Naive thymus-derived CD4-positive, alpha-beta T cell (primary cell): Measurements from ENCODE around the gene PLRG1. TPM values are rescaled to one million over a fixed set of nuclear protein-coding genes. Genes with fewer than 3 reads are reported as not detected.
A peak's percentile ranks its signal among the peaks of the same experiment; 100 is the strongest.
"Not testable (repeated sequence)": the region's sequence is repeated elsewhere in the genome, so short reads cannot be mapped to it uniquely, and the experiment has no call there.

ENCODE experiments used
- ATAC-seq: fragments of 150-1000 bp; cut with Tn5 transposase; 2 replicates; pipeline ENCODE4 v1.10.0; 2021; ENCODE audit warnings: mild to moderate bottlenecking, moderate library complexity
- CTCF ChIA-PET: fragments of 350-600 bp; sonication (Branson Sonifier 250); formaldehyde crosslinking; loops from one replicate; lab custom pipeline; 2021; ENCODE audit warnings: antibody characterized with exemption; lab: Charles Lee
- POLR2A ChIA-PET: fragments of 350-600 bp; sonication (Branson Sonifier 250); formaldehyde crosslinking; loops from one replicate; lab custom pipeline; 2021; ENCODE audit warnings: antibody characterized with exemption, inconsistent platforms; lab: Charles Lee
- DNase-seq, 9 donors: peaks; one replicate each; pipeline versions ENCODE4 v3.0.0 to v3.0.0-alpha.2; 2020 to 2022; ENCODE audit warnings: mixed read lengths in 1 of 9
- H3K27ac ChIP-seq: one replicate; pipeline ENCODE4 v1.7.0; 2013; ENCODE audit warnings: mild to moderate bottlenecking, low read depth, low read length, moderate library complexity
- H3K27me3 ChIP-seq, 2 donors: one replicate each; pipeline ENCODE4 v1.7.0; 2013; ENCODE audit warnings: low read length in 2 of 2, mild to moderate bottlenecking in 2 of 2, moderate library complexity in 2 of 2; ENCODE audit not compliant: control insufficient read depth in 2 of 2, insufficient read depth in 2 of 2
- H3K36me3 ChIP-seq, 3 experiments: 1 replicate in 2 of 3; 2 replicates in 1 of 3; pipeline ENCODE4 v1.7.0; 2013; ENCODE audit warnings: low read length in 3 of 3, mild to moderate bottlenecking in 3 of 3, moderate library complexity in 1 of 3; ENCODE audit not compliant: insufficient read depth in 3 of 3, control insufficient read depth in 2 of 3
- H3K4me1 ChIP-seq, 2 donors: one replicate each; pipeline ENCODE4 v1.7.0; 2013; ENCODE audit warnings: low read length in 2 of 2, mild to moderate bottlenecking in 2 of 2, moderate library complexity in 1 of 2; ENCODE audit not compliant: control insufficient read depth in 2 of 2, insufficient read depth in 2 of 2
- H3K4me3 ChIP-seq: 2 replicates; pipeline ENCODE4 v1.7.0; 2013; ENCODE audit warnings: mild to moderate bottlenecking, low read length
- H3K9me3 ChIP-seq, 3 experiments: 1 replicate in 2 of 3; 2 replicates in 1 of 3; pipeline ENCODE4 v1.7.0; 2013; ENCODE audit warnings: low read length in 3 of 3; ENCODE audit not compliant: control insufficient read depth in 2 of 3
- H3K27ac Mint-ChIP-seq, 9 donors: one replicate each; pipeline ENCODE4 v1.8.0; 2020 to 2022; ENCODE audit warnings: mixed read lengths in 9 of 9, mild to moderate bottlenecking in 8 of 9, moderate library complexity in 5 of 9, inconsistent platforms in 2 of 9
- H3K27me3 Mint-ChIP-seq, 5 donors: one replicate each; pipeline ENCODE4 v1.8.0; 2021 to 2022; ENCODE audit warnings: mixed read lengths in 5 of 5, mild to moderate bottlenecking in 1 of 5
- H3K36me3 Mint-ChIP-seq, 5 donors: one replicate each; pipeline ENCODE4 v1.8.0; 2020 to 2022; ENCODE audit warnings: mixed read lengths in 5 of 5, mild to moderate bottlenecking in 3 of 5, inconsistent platforms in 1 of 5
- H3K4me1 Mint-ChIP-seq, 7 donors: one replicate each; pipeline ENCODE4 v1.8.0; 2020 to 2022; ENCODE audit warnings: mixed read lengths in 7 of 7, mild to moderate bottlenecking in 3 of 7, inconsistent platforms in 1 of 7
- H3K4me3 Mint-ChIP-seq, 10 donors: one replicate each; pipeline ENCODE4 v1.8.0; 2020 to 2022; ENCODE audit warnings: mild to moderate bottlenecking in 10 of 10, mixed read lengths in 10 of 10, moderate library complexity in 6 of 10, inconsistent platforms in 2 of 10
- H3K9me3 Mint-ChIP-seq, 11 donors: one replicate each; pipeline ENCODE4 v1.8.0; 2020 to 2022; ENCODE audit warnings: mixed read lengths in 11 of 11, mild to moderate bottlenecking in 4 of 11, inconsistent platforms in 1 of 11, moderate library complexity in 1 of 11
- intact Hi-C, 2 donors: fragments of 100-400 bp; cut with micrococcal nuclease; formaldehyde crosslinking; loops; one replicate each; pipeline ENCODE4 v1.15.1; 2023
- polyA plus RNA-seq, 2 donors: library from polyadenylated mRNA; unstranded; fragments of 300-500 nt; fragmentation: Illumina TruSeq; gene quantifications; one replicate each; pipeline ENCODE4 v1.2.3, GENCODE V29; 2021
- total RNA-seq, 6 experiments: library from RNA in 5 of 6; stranded (reverse) in 5 of 6; gene quantifications; 1 replicate in 5 of 6; 2 replicates in 1 of 6; pipeline ENCODE4 v1.2.3 and lab custom pipeline; 2021 to 2026

PLRG1 gene
- total RNA-seq, result 10 to 100 TPM; 43.6 to 88.4 (median 78.1) TPM
- 10 to 100 TPM; 93.6 to 99.4 TPM for polyA plus RNA-seq
- total RNA-seq (lab: John Stamatoyannopoulos, UW), result 50.2 reads per million, percentile 71 among the genes with 10 or more reads in this experiment

- Mint-ChIP-seq H3K36me3 (peaks cover 0 to 9% (median 5%) of the 10 kb centered on the region in 5 donors), H3K4me3 (peak within 1 kb of the TSS; percentile 91 to 99 (median 96)), H3K27me3 (peaks cover 0 to 3% (median 0%) of the 10 kb centered on the region in 5 donors), H3K4me1 (peaks cover 13 to 36% (median 34%) of the 10 kb centered on the region in 7 donors), H3K27ac (peak within 1 kb of the TSS; percentile 88 to 98 (median 94)), H3K9me3 (peaks cover 0 to 2% (median 0%) of the 10 kb centered on the region in 11 donors)
- H3K27ac ChIP-seq, result peak within 1 kb of the TSS; percentile 81
- H3K9me3 ChIP-seq, result no peaks in the 10 kb centered on the region
- H3K4me3 ChIP-seq, result peak within 1 kb of the TSS; percentile 88
- H3K4me1 ChIP-seq, result peaks cover 6 to 18% of the 10 kb centered on the region in 2 donors
- intact Hi-C loops, result loop anchor here (1.0 to 10.0 kb wide), 9 partner anchors 195 to 1769 kb away; partner anchors contain the start of genes CTSO (in 2 of the 2), MAP9 (in 2 of the 2), LRAT (in 1 of the 2) and MND1 (in 1 of the 2)
- ATAC-seq (peak; percentile 98), DNase-seq (peak; percentile 94 to 97 (median 96))
- ChIA-PET POLR2A (interaction anchor here (0.9 to 1.7 kb wide), 6 partner anchors 10 to 1403 kb away, joined by 3 to 6 read pairs (median 4); partner anchors contain the start of gene CTSO), CTCF (interaction anchor here (0.6 to 1.1 kb wide), 7 partner anchors 9 to 1871 kb away, joined by 3 to 5 read pairs (median 4); no protein-coding TSS in a partner anchor)
- peaks cover 5 to 24% (median 23%) of the 10 kb centered on the region in 3 experiments for H3K36me3 ChIP-seq
- no peaks in the 10 kb centered on the region for H3K27me3 ChIP-seq
These were observed at the start of gene PLRG1 for GRCh38 chr4:154549894-154550790. PLRG1 (minus strand) TSS chr4:154550400; CDS start chr4:154550308, 92 bp downstream.

DNA sequence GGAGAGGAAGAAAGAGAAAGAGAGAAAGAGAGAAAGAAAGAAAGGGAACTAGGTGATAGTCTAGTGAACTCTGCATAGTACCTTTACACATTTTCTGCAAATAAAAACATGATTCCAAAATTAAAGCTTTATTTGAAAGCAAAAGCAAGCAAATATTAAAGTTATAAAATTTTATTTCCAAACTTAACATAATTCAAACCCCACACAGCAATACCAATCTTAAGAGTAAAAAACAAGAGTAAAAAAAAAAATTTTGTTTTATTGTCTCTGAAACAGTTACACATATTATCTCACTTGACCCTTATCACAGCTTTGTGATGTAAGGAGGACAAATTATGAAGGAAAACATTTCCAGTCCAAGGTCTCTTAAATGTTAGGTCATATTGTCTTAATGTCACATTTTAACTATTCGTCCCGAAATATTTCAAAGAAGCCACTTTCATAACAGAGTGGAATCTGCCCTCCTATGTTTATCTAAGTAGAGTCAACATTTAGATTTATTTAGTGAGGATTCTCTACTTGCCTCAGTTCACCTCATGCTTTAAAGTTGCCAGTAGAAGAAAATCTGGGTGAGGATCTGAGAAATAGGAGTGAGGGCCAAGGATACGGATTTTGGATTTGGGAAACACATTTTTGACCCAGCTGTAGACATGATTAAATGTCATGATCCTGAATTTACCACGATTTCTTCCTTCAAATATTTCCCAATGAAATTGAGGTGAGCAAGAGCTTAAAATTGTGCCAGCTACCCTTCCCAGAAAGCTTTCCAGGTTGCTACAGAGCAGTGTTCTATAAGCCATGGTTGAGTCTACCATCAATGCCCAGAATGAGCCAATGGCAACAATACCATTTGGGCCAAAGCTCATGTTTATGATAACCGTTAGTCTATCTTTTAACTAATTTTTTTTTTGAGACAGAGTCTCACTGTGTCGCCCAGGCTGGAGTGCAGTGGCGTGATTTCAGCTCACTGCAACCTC, 47.9 kb upstream of the PLRG1 start:
- POLR2A ChIA-PET, result no interaction called here
- H3K27me3 ChIP-seq, result no peaks in the 10 kb centered on the region
- H3K27ac Mint-ChIP-seq, result no peak overlapping the region
- ATAC-seq (no peak), DNase-seq (no peak)
- no peak overlapping the region for H3K4me3 Mint-ChIP-seq
- no peak overlapping the region for H3K27ac ChIP-seq
- peaks cover 14 to 43% (median 34%) of the 10 kb centered on the region in 5 donors for H3K27me3 Mint-ChIP-seq
- intact Hi-C loops, result no loop called here
- H3K4me1 ChIP-seq, result no peaks in the 10 kb centered on the region
- CTCF ChIA-PET, result interaction anchor here (0.6 kb wide), 1 partner anchor 16 kb away, joined by 3 read pairs; no protein-coding TSS in a partner anchor
- no peaks in the 10 kb centered on the region for H3K36me3 ChIP-seq
- H3K4me3 ChIP-seq, result no peak overlapping the region
- H3K4me1 Mint-ChIP-seq, result peaks cover 0 to 6% (median 0%) of the 10 kb centered on the region in 7 donors
- no peaks in the 10 kb centered on the region for H3K9me3 ChIP-seq
- no peaks in the 10 kb centered on the region for H3K36me3 Mint-ChIP-seq
- peaks cover 0 to 1% (median 0%) of the 10 kb centered on the region in 11 donors for H3K9me3 Mint-ChIP-seq

DNA sequence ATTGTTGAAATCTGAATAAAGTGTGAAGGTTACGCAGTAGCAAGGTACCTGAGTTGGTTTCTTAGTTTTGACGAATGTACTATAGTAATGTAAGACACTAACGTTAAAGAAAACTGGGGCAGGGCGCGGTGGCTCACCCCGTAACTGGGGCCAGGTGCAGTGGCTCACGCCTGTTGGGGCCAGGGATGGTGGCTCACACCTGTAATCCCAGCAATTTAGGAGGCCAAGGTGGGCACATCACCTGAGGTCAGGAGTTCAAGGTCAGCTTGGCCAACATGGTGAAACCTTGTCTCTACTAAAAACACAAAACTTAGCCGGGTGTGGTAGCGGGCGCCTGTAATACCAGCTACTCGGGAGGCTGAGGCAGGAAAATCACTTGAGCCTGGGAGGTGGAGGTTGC, 47.1 kb upstream of the PLRG1 start:
- H3K27me3 ChIP-seq, H3K4me3 ChIP-seq, H3K36me3 ChIP-seq, CTCF ChIA-PET, H3K4me3 Mint-ChIP-seq, POLR2A ChIA-PET, ATAC-seq, H3K36me3 Mint-ChIP-seq, H3K27ac Mint-ChIP-seq, H3K27ac ChIP-seq, H3K9me3 ChIP-seq, intact Hi-C loops, DNase-seq, H3K4me1 ChIP-seq, H3K9me3 Mint-ChIP-seq, H3K4me1 Mint-ChIP-seq: not testable (repeated sequence)
- peaks cover 9 to 39% (median 27%) of the 10 kb centered on the region in 5 donors for H3K27me3 Mint-ChIP-seq

DNA sequence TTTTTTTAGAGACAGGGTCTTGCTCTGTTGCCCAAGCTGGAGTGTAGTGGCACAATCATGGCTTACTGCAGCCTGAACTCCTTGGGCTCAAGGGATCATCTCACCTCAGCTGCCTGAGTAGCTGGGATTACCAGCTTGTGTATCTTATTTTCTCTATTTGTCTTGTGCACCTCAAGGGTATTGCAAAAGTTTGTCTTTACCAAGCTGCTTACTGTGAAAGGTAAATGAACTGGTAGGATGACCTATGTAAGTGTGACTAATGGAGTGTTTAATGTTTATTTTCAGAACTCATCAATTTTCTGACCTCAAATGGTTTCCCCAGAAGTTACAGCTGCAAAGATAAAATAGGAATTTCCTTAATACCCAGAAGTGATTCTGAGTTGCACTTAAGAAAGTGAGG, 45.6 kb upstream of the PLRG1 start:
- peaks cover 0 to 1% (median 0%) of the 10 kb centered on the region in 7 donors for H3K4me1 Mint-ChIP-seq
- ChIA-PET CTCF (no interaction called here), POLR2A (no interaction called here)
- Histone ChIP-seq H3K4me1 (no peaks in the 10 kb centered on the region), H3K4me3 (no peak overlapping the region), H3K27me3 (no peaks in the 10 kb centered on the region), H3K9me3 (no peaks in the 10 kb centered on the region), H3K27ac (no peak overlapping the region), H3K36me3 (no peaks in the 10 kb centered on the region)
- DNase-seq, result no peak
- H3K27me3 Mint-ChIP-seq, result peaks cover 0 to 31% (median 23%) of the 10 kb centered on the region in 5 donors
- no peak for ATAC-seq
- H3K9me3 Mint-ChIP-seq, result no peaks in the 10 kb centered on the region
- no peak overlapping the region for H3K27ac Mint-ChIP-seq
- H3K36me3 Mint-ChIP-seq, result no peaks in the 10 kb centered on the region
- H3K4me3 Mint-ChIP-seq, result no peak overlapping the region
- intact Hi-C loops, result no loop called here

DNA sequence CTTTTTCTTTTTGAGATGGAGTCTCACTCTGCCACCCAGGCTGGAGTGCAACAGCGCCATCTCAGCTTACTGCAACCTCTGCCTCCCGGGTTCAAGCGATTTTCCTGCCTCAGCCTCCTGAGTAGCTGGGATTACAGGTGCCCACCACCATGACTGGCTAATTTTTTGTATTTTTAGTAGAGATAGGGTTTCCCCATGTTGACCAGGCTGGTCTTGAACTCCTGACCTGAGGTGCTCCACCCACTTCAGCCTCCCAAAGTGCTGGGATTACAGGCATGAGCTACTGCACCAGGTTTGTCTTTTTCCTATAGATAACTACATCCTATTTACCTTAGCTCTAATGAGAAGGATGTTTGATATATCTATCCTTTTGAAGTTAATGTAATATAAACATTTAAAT, 44.1 kb upstream of the PLRG1 start:
- CTCF ChIA-PET, result not testable (repeated sequence)

DNA sequence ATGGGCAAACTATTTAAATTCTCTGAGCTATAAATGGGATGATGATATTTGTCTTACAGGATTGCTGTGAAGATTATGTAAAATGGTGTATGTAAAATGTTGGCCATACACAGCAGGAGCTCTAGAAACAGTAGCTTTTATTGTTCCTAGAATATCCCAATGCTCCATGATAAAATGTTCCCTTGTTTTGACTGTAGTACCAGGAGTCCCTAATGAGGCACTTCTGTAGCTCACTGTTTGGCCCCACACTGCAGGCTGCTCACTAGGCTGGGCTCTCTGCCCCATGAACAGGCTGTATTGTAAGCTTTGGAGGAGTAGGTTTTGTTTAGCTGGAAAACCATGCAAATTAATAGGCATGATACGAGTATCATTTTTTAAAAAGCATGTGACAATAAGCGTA, 43.7 kb upstream of the PLRG1 start:
- no peak for ATAC-seq
- CTCF ChIA-PET, result no interaction called here
- POLR2A ChIA-PET, result no interaction called here

More for the DNA sequence above, 44.1 kb upstream of the PLRG1 start:
- H3K27me3 Mint-ChIP-seq, result peaks cover 11 to 37% (median 19%) of the 10 kb centered on the region in 5 donors
- H3K27ac ChIP-seq, H3K9me3 Mint-ChIP-seq, H3K27me3 ChIP-seq, H3K4me3 ChIP-seq, H3K4me3 Mint-ChIP-seq, H3K36me3 Mint-ChIP-seq, H3K4me1 ChIP-seq, DNase-seq, H3K4me1 Mint-ChIP-seq, ATAC-seq, intact Hi-C loops, POLR2A ChIA-PET, H3K27ac Mint-ChIP-seq, H3K9me3 ChIP-seq, H3K36me3 ChIP-seq: not testable (repeated sequence)

More for the DNA sequence above, 43.7 kb upstream of the PLRG1 start:
- no peaks in the 10 kb centered on the region for H3K9me3 Mint-ChIP-seq
- Histone ChIP-seq H3K27me3 (no peaks in the 10 kb centered on the region), H3K4me3 (no peak overlapping the region), H3K27ac (no peak overlapping the region), H3K4me1 (no peaks in the 10 kb centered on the region), H3K36me3 (no peaks in the 10 kb centered on the region), H3K9me3 (no peaks in the 10 kb centered on the region)
- no peak overlapping the region for H3K4me3 Mint-ChIP-seq
- no peak overlapping the region for H3K27ac Mint-ChIP-seq
- H3K36me3 Mint-ChIP-seq, result no peaks in the 10 kb centered on the region
- H3K4me1 Mint-ChIP-seq, result no peaks in the 10 kb centered on the region
- intact Hi-C loops, result no loop called here
- H3K27me3 Mint-ChIP-seq, result peaks cover 13 to 39% (median 19%) of the 10 kb centered on the region in 5 donors
- DNase-seq, result no peak
